Stomach smooth muscle (tissue), 2 donors: ENCODE results near the gene GABBR1.

Experiments used
- H3K27ac ChIP-seq: one replicate; pipeline ENCODE4 v1.7.0; 2013; ENCODE audit warnings: mild to moderate bottlenecking, low read length, inconsistent platforms
- H3K27me3 ChIP-seq, 2 donors: one replicate each; pipeline ENCODE4 v1.7.0; 2013; ENCODE audit warnings: low read length in 2 of 2; ENCODE audit not compliant: insufficient read depth in 2 of 2, control insufficient read depth in 1 of 2
- H3K36me3 ChIP-seq, 2 donors: one replicate each; pipeline ENCODE4 v1.7.0; 2013; ENCODE audit warnings: low read length in 2 of 2; ENCODE audit not compliant: control insufficient read depth in 2 of 2, insufficient read depth in 2 of 2
- H3K4me1 ChIP-seq: one replicate; pipeline ENCODE4 v1.7.0; 2013; ENCODE audit warnings: low read length; ENCODE audit not compliant: control insufficient read depth, insufficient read depth
- H3K4me3 ChIP-seq, 2 donors: one replicate each; pipeline ENCODE4 v1.7.0; 2013; ENCODE audit warnings: low read length in 2 of 2
- H3K9ac ChIP-seq, 2 donors: one replicate each; pipeline ENCODE4 v1.7.0; 2013; ENCODE audit warnings: low read length in 2 of 2, mild to moderate bottlenecking in 1 of 2
- H3K9me3 ChIP-seq, 2 donors: one replicate each; pipeline ENCODE4 v1.7.0; 2013; ENCODE audit warnings: low read length in 2 of 2; ENCODE audit not compliant: control insufficient read depth in 2 of 2
- donor health status: healthy.
- donor health status: Pancreatic carcinoma.

Gene GABBR1

DNA sequence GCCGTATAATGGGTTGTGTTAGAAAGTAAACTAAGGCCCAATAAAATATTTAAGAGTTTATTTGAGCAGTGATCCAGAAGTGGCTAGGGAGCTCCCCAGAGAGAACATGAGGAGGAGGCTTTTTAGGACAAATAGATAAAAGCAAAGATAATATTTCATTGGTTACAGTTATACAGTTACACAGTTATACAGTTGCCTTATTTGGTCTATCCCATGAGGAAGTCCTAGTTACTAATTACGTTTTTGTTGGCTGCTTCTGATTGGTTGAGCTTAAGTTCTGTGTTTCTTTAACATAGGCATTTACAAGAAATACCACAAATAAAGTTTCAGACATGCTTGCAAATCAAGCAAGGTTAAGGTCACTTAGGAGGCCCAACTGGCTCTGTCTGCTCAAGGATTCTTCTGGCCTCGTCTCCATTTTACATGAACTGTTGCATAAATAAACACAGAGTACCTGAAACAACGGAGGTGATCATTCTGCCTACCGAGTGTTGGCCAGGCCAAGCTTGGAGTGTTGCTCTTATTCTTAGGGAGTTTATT, 80.4 kb downstream of the GABBR1 start:
- Histone ChIP-seq H3K9me3 (no peaks in the 10 kb centered on the region), H3K27ac (no peak overlapping the region), H3K36me3 (no peaks in the 10 kb centered on the region), H3K27me3 (peaks cover 25 to 30% of the 10 kb centered on the region in 2 donors), H3K9ac (no peak overlapping the region), H3K4me1 (peaks cover 15% of the 10 kb centered on the region), H3K4me3 (peak overlapping the region; percentile 23 to 74)

DNA sequence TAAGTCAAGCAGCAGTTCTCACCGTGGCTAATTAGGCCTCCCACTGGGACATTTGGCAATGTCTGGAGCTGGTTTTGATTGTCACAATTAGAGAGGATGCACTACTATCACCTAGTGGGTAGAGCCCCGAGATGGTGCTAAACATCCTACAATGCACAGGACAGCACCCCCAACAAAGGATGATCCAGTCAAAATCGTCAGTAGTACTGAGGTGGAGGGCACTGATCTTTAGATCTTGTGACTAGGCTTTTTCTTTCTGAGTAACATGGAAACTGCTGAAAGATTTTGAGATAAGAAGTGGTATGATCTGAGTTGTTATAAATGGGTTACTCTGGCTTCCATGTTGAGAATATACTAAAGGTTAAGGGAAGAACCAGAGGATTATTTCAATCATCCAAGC, 85.4 kb downstream of the GABBR1 start:
- no peaks in the 10 kb centered on the region for H3K36me3 ChIP-seq
- no peaks in the 10 kb centered on the region for H3K4me1 ChIP-seq
- H3K27ac ChIP-seq: no peak overlapping the region
- H3K27me3 ChIP-seq: peaks cover 2 to 3% of the 10 kb centered on the region in 2 donors
- H3K4me3 ChIP-seq: no peak overlapping the region
- H3K9ac ChIP-seq: no peak overlapping the region
- peaks cover 0 to 2% of the 10 kb centered on the region in 2 donors for H3K9me3 ChIP-seq

GRCh38 chr6:29537714-29538403, 95.1 kb downstream of the GABBR1 start:
- H3K4me3 ChIP-seq: no peak overlapping the region
- no peak overlapping the region for H3K9ac ChIP-seq
- H3K9me3 ChIP-seq: no peaks in the 10 kb centered on the region
- no peaks in the 10 kb centered on the region for H3K4me1 ChIP-seq
- H3K36me3 ChIP-seq: no peaks in the 10 kb centered on the region
- H3K27me3 ChIP-seq: peaks cover 0 to 4% of the 10 kb centered on the region in 2 donors
- H3K27ac ChIP-seq: no peak overlapping the region

DNA sequence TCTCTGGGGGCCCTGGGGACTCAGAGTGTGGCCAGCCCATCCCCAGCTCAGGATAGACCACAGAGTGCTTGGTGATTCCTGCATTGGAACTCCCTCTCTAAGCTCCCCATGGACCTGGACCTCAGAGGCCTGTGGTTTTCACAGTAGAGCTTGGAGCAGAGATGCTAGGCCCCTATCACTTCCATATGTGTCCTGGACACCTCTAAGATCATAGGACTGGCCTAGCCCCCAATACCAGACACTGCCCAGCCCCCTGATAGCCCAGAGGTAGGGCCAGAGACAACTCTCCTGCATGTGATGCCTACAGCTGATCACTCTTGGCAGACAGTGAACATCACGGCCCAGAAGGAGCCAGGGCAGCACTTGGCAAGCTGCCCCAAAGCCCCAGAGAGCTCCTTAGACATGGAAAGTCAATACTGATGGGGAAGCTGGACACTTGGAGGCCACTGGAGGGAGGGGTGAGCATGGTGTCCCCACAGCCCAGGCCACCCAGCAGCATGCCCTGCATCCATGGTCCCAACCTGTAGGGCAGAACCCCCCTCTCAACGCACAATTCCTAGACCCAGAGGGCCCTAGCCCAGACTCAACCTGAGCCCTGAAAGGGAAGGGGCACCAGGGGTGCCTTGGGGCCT, 100.5 kb downstream of the GABBR1 start:
- no peaks in the 10 kb centered on the region for H3K36me3 ChIP-seq
- no peak overlapping the region for H3K27ac ChIP-seq
- no peak overlapping the region for H3K4me3 ChIP-seq
- no peaks in the 10 kb centered on the region for H3K9me3 ChIP-seq
- no peaks in the 10 kb centered on the region for H3K4me1 ChIP-seq
- peaks cover 0 to 2% of the 10 kb centered on the region in 2 donors for H3K27me3 ChIP-seq
- H3K9ac ChIP-seq: no peak overlapping the region

GRCh38 chr6:29531668-29532067, 101.3 kb downstream of the GABBR1 start:
- Histone ChIP-seq H3K4me1 (no peaks in the 10 kb centered on the region), H3K36me3 (no peaks in the 10 kb centered on the region), H3K4me3 (no peak overlapping the region), H3K9me3 (no peaks in the 10 kb centered on the region), H3K27me3 (peaks cover 0 to 2% of the 10 kb centered on the region in 2 donors), H3K9ac (no peak overlapping the region), H3K27ac (no peak overlapping the region)

- Histone ChIP-seq H3K4me3 (no peak overlapping the region), H3K9ac (no peak overlapping the region), H3K4me1 (no peaks in the 10 kb centered on the region), H3K36me3 (no peaks in the 10 kb centered on the region), H3K27ac (no peak overlapping the region), H3K9me3 (no peaks in the 10 kb centered on the region), H3K27me3 (peaks cover 0 to 2% of the 10 kb centered on the region in 2 donors)
These were observed 102.2 kb downstream of the GABBR1 start for GRCh38 chr6:29530671-29531310.

DNA sequence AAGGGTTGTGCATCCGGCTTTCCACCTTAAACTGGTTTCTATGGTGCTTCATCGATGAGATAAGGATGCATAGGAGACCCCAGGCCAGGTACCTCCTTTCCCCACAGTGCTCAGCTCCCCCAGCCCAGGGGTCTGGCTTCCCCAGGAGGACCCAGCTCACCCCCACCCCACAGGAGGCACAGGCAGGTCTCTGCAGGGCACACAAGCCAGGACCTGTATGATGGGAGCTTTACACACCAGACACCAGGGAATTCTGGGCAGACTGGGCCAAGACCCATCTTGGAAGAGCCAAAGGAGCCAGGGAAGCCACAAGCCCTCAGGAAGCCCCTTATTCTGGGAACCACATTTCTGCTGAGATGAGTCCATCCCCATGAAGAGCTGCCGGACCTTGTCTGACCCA, 103.0 kb downstream of the GABBR1 start:
- H3K27me3 ChIP-seq: peaks cover 0 to 2% of the 10 kb centered on the region in 2 donors
- no peaks in the 10 kb centered on the region for H3K36me3 ChIP-seq
- no peak overlapping the region for H3K4me3 ChIP-seq
- no peaks in the 10 kb centered on the region for H3K9me3 ChIP-seq
- H3K4me1 ChIP-seq: no peaks in the 10 kb centered on the region
- H3K9ac ChIP-seq: no peak overlapping the region
- H3K27ac ChIP-seq: no peak overlapping the region

- Histone ChIP-seq H3K27me3 (peaks cover 0 to 2% of the 10 kb centered on the region in 2 donors), H3K36me3 (no peaks in the 10 kb centered on the region), H3K9me3 (no peaks in the 10 kb centered on the region), H3K4me1 (no peaks in the 10 kb centered on the region), H3K4me3 (no peak overlapping the region), H3K27ac (no peak overlapping the region), H3K9ac (no peak overlapping the region)
These were observed 103.9 kb downstream of the GABBR1 start for GRCh38 chr6:29528988-29529560.

- H3K9me3 ChIP-seq: no peaks in the 10 kb centered on the region
- no peak overlapping the region for H3K27ac ChIP-seq
- no peak overlapping the region for H3K9ac ChIP-seq
- H3K4me3 ChIP-seq: no peak overlapping the region
- H3K4me1 ChIP-seq: no peaks in the 10 kb centered on the region
- H3K36me3 ChIP-seq: no peaks in the 10 kb centered on the region
- peaks cover 0 to 2% of the 10 kb centered on the region in 2 donors for H3K27me3 ChIP-seq
These were observed 104.6 kb downstream of the GABBR1 start for GRCh38 chr6:29528300-29528931.

DNA sequence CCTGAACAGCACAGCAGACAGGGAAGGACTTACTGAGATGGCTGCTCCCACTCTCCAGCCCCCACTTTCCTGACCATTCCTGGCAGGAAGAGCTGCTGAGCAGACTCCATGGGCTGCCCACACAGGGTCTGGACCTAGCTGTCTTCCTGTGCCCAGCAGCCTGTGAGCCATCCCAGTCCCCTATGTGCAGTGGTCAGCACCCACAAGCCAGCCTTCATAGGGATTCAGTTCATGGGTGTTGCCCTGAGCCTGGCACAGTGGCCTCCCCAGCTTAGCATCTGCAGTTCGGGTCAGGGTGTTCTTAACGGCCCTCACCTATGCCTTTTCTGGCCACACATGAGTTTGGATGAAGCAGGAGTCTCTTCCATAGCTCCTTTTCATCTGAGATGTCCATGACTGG, 105.4 kb downstream of the GABBR1 start:
- H3K27ac ChIP-seq: no peak overlapping the region
- H3K36me3 ChIP-seq: no peaks in the 10 kb centered on the region
- H3K27me3 ChIP-seq: peaks cover 0 to 2% of the 10 kb centered on the region in 2 donors
- no peak overlapping the region for H3K4me3 ChIP-seq
- H3K9ac ChIP-seq: no peak overlapping the region
- H3K9me3 ChIP-seq: no peaks in the 10 kb centered on the region
- H3K4me1 ChIP-seq: no peaks in the 10 kb centered on the region
